Measurements from ENCODE around the gene SEMA4D.
A peak's percentile ranks its signal among the peaks of the same experiment; 100 is the strongest.

The SEMA4D gene

GRCh38 chr9:89440548-89440947, 57.4 kb downstream of the SEMA4D start:
- Histone ChIP-seq H3K4me3 (no peak overlapping the region), H3K27ac (peak overlapping the region in 18 of 21 experiments; percentile 15 to 82 (median 69))

- peak overlapping the region in 18 of 21 experiments; percentile 14 to 82 (median 69) for H3K27ac ChIP-seq
- no peak overlapping the region for H3K4me3 ChIP-seq
Observed at GRCh38 chr9:89440046-89440445, 57.9 kb downstream of the SEMA4D start.

- H3K4me3 ChIP-seq: no peak overlapping the region
- peak overlapping the region in 17 of 21 experiments; percentile 14 to 82 (median 70) for H3K27ac ChIP-seq
Observed at GRCh38 chr9:89439571-89439970, 58.3 kb downstream of the SEMA4D start.

- Histone ChIP-seq H3K27ac (peak overlapping the region in 11 of 21 experiments; percentile 37 to 82 (median 54)), H3K4me3 (no peak overlapping the region)
Observed at GRCh38 chr9:89438194-89438593, 59.7 kb downstream of the SEMA4D start.

GRCh38 chr9:89437772-89438171, 60.1 kb downstream of the SEMA4D start:
- Histone ChIP-seq H3K4me3 (no peak overlapping the region), H3K27ac (peak overlapping the region in 12 of 21 experiments; percentile 37 to 82 (median 52))

GRCh38 chr9:89436963-89437625, 60.8 kb downstream of the SEMA4D start:
- Histone ChIP-seq H3K4me3 (no peak overlapping the region), H3K27ac (peak overlapping the region in 13 of 21 experiments; percentile 20 to 82 (median 55))

GRCh38 chr9:89436326-89436725, 61.6 kb downstream of the SEMA4D start:
- Histone ChIP-seq H3K4me3 (no peak overlapping the region), H3K27ac (peak overlapping the region in 12 of 21 experiments; percentile 4 to 82 (median 50))

GRCh38 chr9:89435071-89435823, 62.7 kb downstream of the SEMA4D start:
- H3K4me3 ChIP-seq: no peak overlapping the region
- peak overlapping the region in 14 of 21 experiments; percentile 0 to 82 (median 44) for H3K27ac ChIP-seq

- Histone ChIP-seq H3K4me3 (no peak overlapping the region), H3K27ac (peak overlapping the region in 13 of 21 experiments; percentile 0 to 82 (median 30))
Observed at GRCh38 chr9:89434636-89435035, 63.3 kb downstream of the SEMA4D start.

- H3K27ac ChIP-seq: peak overlapping the region in 2 of 21 experiments; percentile 53 to 82
- no peak overlapping the region for H3K4me3 ChIP-seq
Observed at GRCh38 chr9:89433826-89434225, 64.1 kb downstream of the SEMA4D start.

- no peak overlapping the region for H3K27ac ChIP-seq
Observed at GRCh38 chr9:89432986-89433530, 64.9 kb downstream of the SEMA4D start.

GRCh38 chr9:89431930-89432725, 65.8 kb downstream of the SEMA4D start:
- no peak overlapping the region for H3K4me3 ChIP-seq
- peak overlapping the region in 4 of 21 experiments; percentile 3 to 63 (median 32) for H3K27ac ChIP-seq

More at GRCh38 chr9:89432986-89433530, 64.9 kb downstream of the SEMA4D start:
- H3K4me3 ChIP-seq: no peak overlapping the region

- Histone ChIP-seq H3K4me3 (no peak overlapping the region), H3K27ac (peak overlapping the region in 9 of 21 experiments; percentile 3 to 63 (median 44))
Observed at GRCh38 chr9:89430995-89431394, 66.9 kb downstream of the SEMA4D start.

- peak overlapping the region in 2 of 21 experiments; percentile 17 to 82 for H3K27ac ChIP-seq
- H3K4me3 ChIP-seq: no peak overlapping the region
Observed at GRCh38 chr9:89428901-89429890, 68.7 kb downstream of the SEMA4D start.

GRCh38 chr9:89428222-89428761, 69.6 kb downstream of the SEMA4D start:
- Histone ChIP-seq H3K27ac (peak overlapping the region in 3 of 21 experiments; percentile 17 to 82 (median 22)), H3K4me3 (no peak overlapping the region)

- no peak overlapping the region for H3K4me3 ChIP-seq
- peak overlapping the region in 4 of 21 experiments; percentile 6 to 82 (median 18) for H3K27ac ChIP-seq
Observed at GRCh38 chr9:89427621-89428221, 70.2 kb downstream of the SEMA4D start.

- no peak overlapping the region for H3K4me3 ChIP-seq
- H3K27ac ChIP-seq: peak overlapping the region in 11 of 21 experiments; percentile 1 to 82 (median 37)
Observed at GRCh38 chr9:89426384-89426961, 71.4 kb downstream of the SEMA4D start.
